Stimulated activated CD8-positive, alpha-beta memory T cell treated with anti-CD3 and anti-CD28 coated beads, Interleukin-15, amount 100 ng/mL, for 4 hours (primary cell): Measurements from ENCODE around the gene NDUFA6.

Source experiments
- DNase-seq, 2 donors: peaks; one replicate each; pipeline ENCODE4 v3.0.0-alpha.2; 2020; ENCODE audit warnings: low read depth in 2 of 2

Gene NDUFA6

DNA sequence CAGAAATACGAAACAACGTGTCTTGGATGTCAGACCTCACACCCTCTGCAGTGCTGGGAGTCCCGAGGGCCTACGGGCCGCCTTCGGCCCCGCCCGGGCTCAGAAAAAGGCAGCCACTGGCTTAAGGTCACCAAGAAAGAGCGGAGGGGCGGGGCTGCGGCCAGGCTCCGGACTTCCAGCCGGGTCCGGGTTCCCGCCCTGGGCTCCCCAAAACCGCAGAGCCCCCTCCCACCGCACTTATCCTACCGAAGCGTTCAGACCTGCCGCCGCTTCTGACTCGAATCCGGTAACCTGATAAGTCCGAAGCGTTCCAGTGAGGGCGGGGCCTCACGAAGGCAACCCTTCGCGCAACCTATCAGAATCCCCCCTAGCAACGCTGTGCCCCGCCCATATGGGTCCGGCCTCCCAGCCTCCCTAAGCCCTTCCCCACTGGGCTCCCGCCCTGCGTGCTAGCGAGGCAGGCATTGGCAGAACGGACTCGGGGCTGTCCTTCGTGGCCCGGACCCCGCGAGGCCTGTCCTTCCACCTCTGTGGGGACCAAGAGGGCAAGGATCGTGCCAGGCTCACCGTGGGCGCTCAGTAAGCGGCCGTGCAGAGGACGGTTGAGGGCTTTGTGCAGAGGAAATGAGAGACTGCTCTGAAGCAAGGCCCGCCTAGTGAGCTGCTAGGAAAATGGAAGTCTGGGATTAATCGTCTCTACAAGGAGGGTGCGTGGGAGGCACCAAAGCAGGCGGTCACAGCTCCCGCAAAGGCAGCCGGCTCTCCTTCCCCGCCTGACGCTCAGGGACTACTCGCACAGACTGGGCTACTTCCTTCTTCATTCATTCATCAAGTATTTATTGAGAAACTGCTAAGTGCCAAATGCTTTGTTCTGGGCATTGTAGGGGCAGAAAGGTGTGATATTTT lies 19.8 kb downstream of the NDUFA6 start, which contains the start of gene NAGA:
Gene NAGA, minus strand, starts transcription at position 296 of the 906 bp plus-strand sequence. CDS start 515 bp downstream, outside the sequence.
- DNase-seq, result peak; percentile 67 to 85

DNA sequence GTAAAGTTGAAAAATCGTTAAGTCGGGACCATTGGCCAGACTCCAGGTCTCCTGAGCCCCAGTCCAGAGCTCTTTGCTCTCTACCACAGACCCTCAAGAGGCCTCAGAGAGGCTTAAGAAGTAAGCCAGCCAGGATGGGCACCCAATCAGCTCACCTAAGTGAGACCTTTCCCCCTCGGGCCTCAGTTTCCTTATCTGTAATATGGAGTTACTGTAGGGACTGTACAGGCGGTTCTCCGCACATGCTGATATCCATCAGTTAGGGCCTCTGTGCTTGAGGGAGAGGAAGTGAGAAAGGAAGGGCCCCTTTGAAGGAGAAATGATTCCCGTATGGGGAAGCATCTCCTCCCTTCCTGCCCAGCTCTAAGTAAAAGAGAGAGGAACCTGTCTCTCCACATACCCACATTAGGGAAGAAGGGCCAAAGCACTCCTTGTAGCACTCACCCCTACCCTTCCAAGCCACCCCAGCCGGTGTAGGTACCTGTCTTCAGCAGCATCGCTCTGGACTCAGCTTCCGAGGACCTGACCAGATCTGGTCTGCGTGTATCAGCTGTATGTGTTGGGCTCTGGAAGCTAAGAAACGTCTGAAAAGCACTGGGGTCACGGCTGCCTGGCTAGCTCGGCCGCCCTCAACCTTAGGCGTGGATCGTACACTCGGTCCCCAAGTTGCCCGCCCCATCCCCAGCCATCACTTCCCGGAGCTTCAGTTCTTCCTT lies 20.6 kb downstream of the NDUFA6 start:
- DNase-seq, result no peak

GRCh38 chr22:42068291-42068690 lies 22.3 kb downstream of the NDUFA6 start:
- no peak for DNase-seq

GRCh38 chr22:42067671-42068251 lies 22.8 kb downstream of the NDUFA6 start:
- no peak for DNase-seq

GRCh38 chr22:42066937-42067336 lies 23.6 kb downstream of the NDUFA6 start:
- DNase-seq, result no peak

- no peak for DNase-seq
These were observed 24.3 kb downstream of the NDUFA6 start for GRCh38 chr22:42066126-42066761.

GRCh38 chr22:42065438-42066125 lies 25.0 kb downstream of the NDUFA6 start:
- no peak for DNase-seq

DNA sequence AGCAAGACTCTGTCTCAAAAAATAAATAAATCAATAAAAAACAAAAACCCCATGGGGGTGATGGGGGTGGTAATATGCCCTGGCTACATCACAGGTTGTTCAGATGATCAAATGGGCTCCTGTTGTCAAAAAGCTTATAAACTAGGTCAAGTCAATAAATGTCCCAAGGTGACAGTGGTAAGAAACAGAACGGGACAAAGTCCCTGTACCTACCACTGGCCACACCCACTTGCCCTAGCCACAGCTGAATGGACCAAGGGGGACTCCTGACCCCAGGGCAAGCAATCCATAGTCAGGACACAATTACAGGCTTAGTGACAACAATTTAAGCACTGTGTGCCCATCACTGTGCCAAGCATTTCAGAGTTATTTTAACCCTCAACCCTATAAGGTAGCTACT lies 25.9 kb downstream of the NDUFA6 start:
- DNase-seq, result no peak

DNA sequence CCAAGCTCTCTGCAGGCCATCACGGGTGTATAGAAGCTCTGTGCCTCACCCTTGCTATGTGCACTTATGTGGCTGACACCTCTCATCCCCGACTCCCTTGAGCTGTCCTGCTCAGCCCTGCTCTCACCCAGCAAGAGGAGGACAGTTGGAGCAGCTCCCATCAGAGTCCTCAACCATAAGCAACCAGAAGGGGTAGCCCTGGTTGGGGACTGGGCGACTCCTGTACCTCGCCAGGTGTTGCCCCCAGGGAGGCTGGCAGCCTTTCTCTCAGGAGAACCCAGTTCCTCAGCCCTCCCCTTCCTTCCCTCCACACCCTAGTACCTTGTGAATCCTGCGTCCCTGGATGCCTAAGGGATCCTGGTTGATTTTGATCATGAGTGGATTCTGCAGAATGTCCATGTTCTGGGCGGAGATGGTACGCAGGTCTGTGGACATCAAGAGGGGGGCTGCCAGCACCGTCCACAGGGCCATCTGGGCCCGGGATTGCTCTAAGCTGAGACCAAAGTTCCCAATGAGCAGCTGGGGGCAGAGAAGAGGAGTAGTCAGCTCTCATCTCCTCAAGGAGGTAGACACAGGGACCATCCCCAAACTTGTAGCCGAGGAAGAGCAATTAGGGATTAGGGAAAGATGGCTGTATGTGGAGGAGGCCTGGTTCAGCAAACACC lies 27.9 kb downstream of the NDUFA6 start:
- DNase-seq, result no peak

DNA sequence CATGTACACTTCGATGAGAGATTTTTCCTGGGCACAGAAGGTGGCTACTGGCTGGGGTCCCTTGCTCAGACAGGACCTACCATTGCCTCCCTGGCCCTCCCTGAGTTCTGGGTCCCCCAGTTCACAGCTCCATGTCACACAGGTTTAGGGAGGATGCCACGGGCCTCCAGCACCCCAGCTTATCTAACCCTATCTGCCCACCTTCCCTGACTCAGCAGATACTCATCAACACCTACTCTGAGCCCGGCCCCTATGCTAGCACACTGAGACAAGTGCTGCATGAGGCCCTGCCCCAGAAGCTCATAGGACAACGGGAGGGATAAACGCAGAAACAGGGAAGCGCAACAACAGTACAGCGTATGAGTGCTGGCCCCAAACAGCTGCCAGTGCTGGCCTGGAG lies 29.5 kb downstream of the NDUFA6 start:
- no peak for DNase-seq

- no peak for DNase-seq
These were observed 30.1 kb downstream of the NDUFA6 start for GRCh38 chr22:42060489-42060888.

- no peak for DNase-seq
These were observed 33.6 kb downstream of the NDUFA6 start for GRCh38 chr22:42056757-42057511.

DNA sequence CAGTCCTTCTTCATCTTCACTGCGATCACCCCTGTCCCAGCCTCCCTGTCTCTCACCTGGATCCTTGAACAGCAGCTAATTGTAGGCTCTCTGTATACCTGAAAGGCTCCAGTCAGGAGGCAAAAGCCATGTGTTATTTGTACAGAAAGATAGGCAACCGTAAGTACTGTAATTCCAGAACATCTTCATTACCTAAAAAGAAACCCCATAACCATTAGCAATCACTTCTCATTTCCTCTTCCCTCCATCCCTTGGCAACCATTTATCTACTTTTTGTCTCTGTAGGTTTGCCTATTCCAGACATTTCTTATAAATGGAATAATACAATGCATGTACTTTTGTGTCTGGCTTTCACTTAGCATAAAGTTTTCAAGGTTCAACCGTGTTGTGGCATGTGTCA lies 37.8 kb downstream of the NDUFA6 start:
- no peak for DNase-seq

DNA sequence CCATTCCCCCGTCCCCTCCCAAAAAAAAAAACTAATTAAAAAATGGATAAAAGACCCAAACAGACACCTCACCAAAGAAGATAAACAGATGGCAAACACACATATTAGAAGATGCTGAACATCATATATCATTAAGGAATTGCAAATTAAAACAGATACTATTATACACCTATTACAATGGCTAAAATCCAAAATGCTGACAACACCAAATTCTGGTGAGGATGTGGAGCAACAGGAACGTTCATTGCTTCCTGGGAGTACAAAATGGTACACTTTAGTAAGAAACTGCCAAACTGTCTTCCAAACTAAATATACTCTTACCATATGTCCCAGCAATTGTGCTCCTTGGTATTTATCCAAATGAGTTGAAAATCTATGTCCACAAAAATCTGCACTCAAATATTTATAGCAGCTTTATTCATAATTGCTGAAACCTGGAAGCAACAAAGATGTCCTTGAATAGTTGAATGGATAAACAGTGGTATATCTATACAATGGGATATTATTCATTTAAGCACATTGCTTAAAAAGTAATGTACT lies 39.9 kb downstream of the NDUFA6 start:
- DNase-seq, result no peak

- DNase-seq, result no peak
These were observed 48.8 kb downstream of the NDUFA6 start for GRCh38 chr22:42041784-42042183.

- DNase-seq, result no peak
These were observed 51.3 kb downstream of the NDUFA6 start for GRCh38 chr22:42039271-42039670.
